ENCODE measurements around the gene CEPT1. TPM values are rescaled to one million over a fixed set of nuclear protein-coding genes. Genes with fewer than 3 reads are reported as not detected.

The CEPT1 gene
- total RNA-seq, 1 donor from 2014 or later = 127 TPM

GRCh38 chr1:111216751-111217150 lies 76.7 kb downstream of the CEPT1 start:
- Mint-ChIP-seq H3K4me1 (ENCODE audit: unreplicated experiment) (peaks cover 77% of the 10 kb centered on the region), H3K9me3 (ENCODE audit: unreplicated experiment) (no peaks in the 10 kb centered on the region), H3K27ac (ENCODE audit: unreplicated experiment) (no peak overlapping the region), H3K36me3 (ENCODE audit: low read depth, unreplicated experiment) (peaks cover 3% of the 10 kb centered on the region), H3K27me3 (ENCODE audit: unreplicated experiment) (peaks cover 6% of the 10 kb centered on the region), H3K4me3 (ENCODE audit: unreplicated experiment) (peak overlapping the region; percentile 32)
- DNase-seq (ENCODE audit: low spot score) = no peak
- no peak for TF ChIP-seq CTCF (IDR thresholded peaks at IDR 0.05; ENCODE audit: unreplicated experiment)

DNA sequence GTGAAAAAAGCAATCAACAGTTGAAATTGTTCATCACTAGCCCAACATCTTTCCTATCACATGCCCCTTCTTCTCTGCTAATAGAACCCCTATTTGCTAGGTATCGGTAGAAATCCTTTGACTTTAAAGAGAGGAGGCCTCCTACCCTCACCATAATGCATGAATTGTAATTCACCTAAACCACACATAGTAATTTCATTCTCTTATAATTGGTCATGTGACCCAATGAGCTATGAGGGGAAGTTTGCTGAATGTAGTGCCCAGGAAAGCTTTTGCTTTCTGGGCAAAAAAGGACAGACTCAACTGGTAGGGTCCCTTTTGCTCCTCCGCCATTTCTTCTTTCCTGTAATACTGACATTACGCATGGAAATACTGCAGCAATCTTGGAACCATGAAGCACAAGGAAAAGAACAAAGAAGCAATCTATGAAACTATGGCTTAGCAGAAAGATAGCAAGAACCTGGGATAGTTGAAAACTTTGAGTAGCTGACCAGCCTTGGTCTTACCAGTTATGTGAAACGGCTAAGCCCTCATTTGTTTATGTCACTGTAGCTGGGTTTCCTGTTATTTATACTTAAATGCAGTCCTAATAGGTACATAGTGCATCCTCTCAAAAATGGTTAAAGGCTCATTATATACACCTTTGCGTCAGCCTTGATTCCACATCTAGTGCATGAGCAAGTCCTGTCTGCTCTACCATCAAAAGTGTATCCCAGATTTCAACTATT lies 77.3 kb downstream of the CEPT1 start:
- no peak overlapping the region for H3K27ac Mint-ChIP-seq (ENCODE audit: unreplicated experiment)
- peaks cover 6% of the 10 kb centered on the region for H3K27me3 Mint-ChIP-seq (ENCODE audit: unreplicated experiment)
- TF ChIP-seq CTCF (IDR thresholded peaks at IDR 0.05; ENCODE audit: unreplicated experiment) = no peak
- no peak for DNase-seq (ENCODE audit: low spot score)
- peaks cover 81% of the 10 kb centered on the region for H3K4me1 Mint-ChIP-seq (ENCODE audit: unreplicated experiment)
- peaks cover 3% of the 10 kb centered on the region for H3K36me3 Mint-ChIP-seq (ENCODE audit: low read depth, unreplicated experiment)
- no peak overlapping the region for H3K4me3 Mint-ChIP-seq (ENCODE audit: unreplicated experiment)
- no peaks in the 10 kb centered on the region for H3K9me3 Mint-ChIP-seq (ENCODE audit: unreplicated experiment)

DNA sequence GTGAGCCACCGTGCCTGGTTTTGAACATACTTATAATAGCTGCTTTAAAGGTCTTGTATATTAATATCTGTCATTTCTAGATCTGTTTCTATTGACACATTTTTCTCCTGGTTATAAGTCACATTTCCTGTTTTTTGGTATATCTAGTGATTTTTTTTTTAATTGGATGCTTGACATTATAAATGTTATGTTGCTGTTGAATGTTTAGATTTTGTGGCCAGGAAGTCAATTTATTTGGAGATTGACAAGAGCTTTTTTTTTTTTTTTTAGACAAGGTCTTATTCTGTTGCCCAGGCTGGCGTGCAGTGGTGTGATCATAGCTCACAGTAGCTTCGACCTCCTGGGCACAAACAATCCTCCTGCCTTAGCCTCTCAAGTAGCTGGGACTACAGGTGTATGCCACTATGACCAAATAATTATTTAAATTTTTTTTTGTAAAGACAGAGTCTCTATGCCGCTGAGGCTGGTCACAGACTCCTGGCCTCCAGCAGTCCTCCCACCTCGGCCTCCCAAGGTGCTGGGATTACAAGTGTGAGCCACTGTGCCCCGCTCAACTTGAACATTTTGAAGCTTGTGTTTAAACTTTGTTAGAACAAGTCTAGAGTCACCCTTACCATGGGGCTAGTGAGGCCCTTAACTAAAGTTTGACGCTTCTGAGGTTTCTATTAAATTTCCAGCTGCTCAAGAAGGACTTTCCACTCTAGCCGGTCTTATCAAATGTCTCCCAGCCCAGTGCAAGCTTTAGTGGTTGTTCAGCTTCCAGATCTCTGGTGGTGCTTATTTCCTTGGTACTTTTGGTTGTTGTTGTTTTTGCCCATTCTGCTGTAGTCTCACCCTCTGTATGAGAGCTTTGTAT lies 78.9 kb downstream of the CEPT1 start:
- no peaks in the 10 kb centered on the region for H3K9me3 Mint-ChIP-seq (ENCODE audit: unreplicated experiment)
- no peak for DNase-seq (ENCODE audit: low spot score)
- peak overlapping the region; percentile 80 for H3K27ac Mint-ChIP-seq (ENCODE audit: unreplicated experiment)
- H3K27me3 Mint-ChIP-seq (ENCODE audit: unreplicated experiment) = peaks cover 6% of the 10 kb centered on the region
- peaks cover 76% of the 10 kb centered on the region for H3K4me1 Mint-ChIP-seq (ENCODE audit: unreplicated experiment)
- no peak overlapping the region for H3K4me3 Mint-ChIP-seq (ENCODE audit: unreplicated experiment)
- TF ChIP-seq CTCF (IDR thresholded peaks at IDR 0.05; ENCODE audit: unreplicated experiment) = no peak
- peaks cover 3% of the 10 kb centered on the region for H3K36me3 Mint-ChIP-seq (ENCODE audit: low read depth, unreplicated experiment)

GRCh38 chr1:111219557-111220286 lies 79.7 kb downstream of the CEPT1 start:
- Mint-ChIP-seq H3K9me3 (ENCODE audit: unreplicated experiment) (no peaks in the 10 kb centered on the region), H3K27me3 (ENCODE audit: unreplicated experiment) (peaks cover 6% of the 10 kb centered on the region), H3K4me1 (ENCODE audit: unreplicated experiment) (peaks cover 68% of the 10 kb centered on the region), H3K4me3 (ENCODE audit: unreplicated experiment) (no peak overlapping the region), H3K27ac (ENCODE audit: unreplicated experiment) (peak overlapping the region; percentile 80), H3K36me3 (ENCODE audit: low read depth, unreplicated experiment) (peaks cover 3% of the 10 kb centered on the region)
- TF ChIP-seq CTCF (IDR thresholded peaks at IDR 0.05; ENCODE audit: unreplicated experiment) = no peak
- DNase-seq (ENCODE audit: low spot score) = no peak
